Measurements from ENCODE around the gene FLNB. TPM values are rescaled to one million over a fixed set of nuclear protein-coding genes. Genes with fewer than 3 reads are reported as not detected.

The FLNB gene
- total RNA-seq, 1 donor from 2014 or later = 34.8 TPM

GRCh38 chr3:58155838-58156237 is 147.6 kb downstream of the FLNB start:
- no peak for DNase-seq
- no peak for TF ChIP-seq CTCF (IDR thresholded peaks at IDR 0.05; ENCODE audit: borderline replicate concordance)
- Histone ChIP-seq H3K4me1 (peaks cover 21% of the 10 kb centered on the region), H3K4me3 (no peak overlapping the region), H3K27me3 (ENCODE audit: low read depth) (no peaks in the 10 kb centered on the region), H3K9me3 (replicated peaks) (no peaks in the 10 kb centered on the region), H3K27ac (replicated peaks) (no peak overlapping the region), H3K36me3 (peaks cover 81% of the 10 kb centered on the region)
- intact Hi-C loops (cut with micrococcal nuclease) = loop anchor here (10.0 kb wide), 1 partner anchor 141 kb away; no protein-coding TSS in a partner anchor

- peaks cover 83% of the 10 kb centered on the region for H3K36me3 ChIP-seq
- intact Hi-C loops (cut with micrococcal nuclease) = loop anchor here (10.0 kb wide), 1 partner anchor 143 kb away; no protein-coding TSS in a partner anchor
- no peak overlapping the region for H3K4me3 ChIP-seq
- TF ChIP-seq CTCF (IDR thresholded peaks at IDR 0.05; ENCODE audit: borderline replicate concordance) = no peak
- no peak for DNase-seq
- H3K27me3 ChIP-seq (ENCODE audit: low read depth) = no peaks in the 10 kb centered on the region
- no peaks in the 10 kb centered on the region for H3K9me3 ChIP-seq (replicated peaks)
- H3K27ac ChIP-seq (replicated peaks) = no peak overlapping the region
- peaks cover 18% of the 10 kb centered on the region for H3K4me1 ChIP-seq
Observed at GRCh38 chr3:58157700-58158099, 149.5 kb downstream of the FLNB start.

- no peak overlapping the region for H3K27ac ChIP-seq (replicated peaks)
- no peak for DNase-seq
- no peaks in the 10 kb centered on the region for H3K9me3 ChIP-seq (replicated peaks)
- no peak overlapping the region for H3K4me3 ChIP-seq
- H3K36me3 ChIP-seq = peaks cover 77% of the 10 kb centered on the region
- intact Hi-C loops (cut with micrococcal nuclease) = loop anchor here (10.0 kb wide), 1 partner anchor 144 kb away; no protein-coding TSS in a partner anchor
- H3K27me3 ChIP-seq (ENCODE audit: low read depth) = no peaks in the 10 kb centered on the region
- TF ChIP-seq CTCF (IDR thresholded peaks at IDR 0.05; ENCODE audit: borderline replicate concordance) = no peak
- H3K4me1 ChIP-seq = peaks cover 27% of the 10 kb centered on the region
Observed at GRCh38 chr3:58158442-58159153, 150.4 kb downstream of the FLNB start.

GRCh38 chr3:58160399-58160798 is 152.2 kb downstream of the FLNB start:
- H3K36me3 ChIP-seq = peaks cover 63% of the 10 kb centered on the region
- H3K9me3 ChIP-seq (replicated peaks) = no peaks in the 10 kb centered on the region
- no peaks in the 10 kb centered on the region for H3K27me3 ChIP-seq (ENCODE audit: low read depth)
- H3K27ac ChIP-seq (replicated peaks) = no peak overlapping the region
- no peak overlapping the region for H3K4me3 ChIP-seq
- no peak for DNase-seq
- TF ChIP-seq CTCF (IDR thresholded peaks at IDR 0.05; ENCODE audit: borderline replicate concordance) = no peak
- H3K4me1 ChIP-seq = peaks cover 40% of the 10 kb centered on the region
- intact Hi-C loops (cut with micrococcal nuclease) = no loop called here

GRCh38 chr3:58161435-58162398 is 153.5 kb downstream of the FLNB start:
- H3K4me3 ChIP-seq = no peak overlapping the region
- intact Hi-C loops (cut with micrococcal nuclease) = no loop called here
- DNase-seq = no peak
- H3K27me3 ChIP-seq (ENCODE audit: low read depth) = no peaks in the 10 kb centered on the region
- peaks cover 53% of the 10 kb centered on the region for H3K4me1 ChIP-seq
- peak overlapping the region; percentile 88 for H3K27ac ChIP-seq (replicated peaks)
- peaks cover 50% of the 10 kb centered on the region for H3K36me3 ChIP-seq
- TF ChIP-seq CTCF (IDR thresholded peaks at IDR 0.05; ENCODE audit: borderline replicate concordance) = no peak
- no peaks in the 10 kb centered on the region for H3K9me3 ChIP-seq (replicated peaks)

Measured in left ventricle myocardium inferior (tissue), 1 donor.